Measurements from ENCODE around the gene WT1.
"Not testable (repeated sequence)": the region's sequence is repeated elsewhere in the genome, so short reads cannot be mapped to it uniquely, and the experiment has no call there.

WT1 gene

GRCh38 chr11:32385998-32386397 lies 49.3 kb downstream of the WT1 start:
- no peak for DNase-seq

GRCh38 chr11:32382339-32383049 lies 52.8 kb downstream of the WT1 start:
- no peak for DNase-seq

GRCh38 chr11:32381179-32381578 lies 54.2 kb downstream of the WT1 start:
- no peak for DNase-seq

- DNase-seq, result no peak
These were observed 55.6 kb downstream of the WT1 start for GRCh38 chr11:32379719-32380118.

- DNase-seq, result no peak
These were observed 59.5 kb downstream of the WT1 start for GRCh38 chr11:32375826-32376225.

- peak; percentile 26 for DNase-seq
These were observed 61.1 kb downstream of the WT1 start for GRCh38 chr11:32374261-32374711.

- not testable (repeated sequence) for DNase-seq
These were observed 65.4 kb downstream of the WT1 start for GRCh38 chr11:32369987-32370386.

- no peak for DNase-seq
These were observed 68.7 kb downstream of the WT1 start for GRCh38 chr11:32366666-32367065.

- DNase-seq, result no peak
These were observed 70.1 kb downstream of the WT1 start for GRCh38 chr11:32365192-32365591.

GRCh38 chr11:32358729-32359128 lies 76.6 kb downstream of the WT1 start:
- DNase-seq, result no peak

- DNase-seq, result no peak
These were observed 81.5 kb downstream of the WT1 start for GRCh38 chr11:32353884-32354283.

GRCh38 chr11:32348502-32348901 lies 86.8 kb downstream of the WT1 start:
- DNase-seq, result no peak

GRCh38 chr11:32344946-32345345 lies 90.4 kb downstream of the WT1 start:
- no peak for DNase-seq

- DNase-seq, result no peak
These were observed 91.9 kb downstream of the WT1 start for GRCh38 chr11:32343325-32344008.

GRCh38 chr11:32341620-32342613 lies 93.4 kb downstream of the WT1 start:
- DNase-seq, result no peak

- DNase-seq, result no peak
These were observed 95.2 kb downstream of the WT1 start for GRCh38 chr11:32340181-32340580.

Data from COR-L47 (cell line).